SK-N-MC (cell line): Measurements from ENCODE around the gene TECR.

Experiments
- EZH2 ChIP-seq: fragments of 200-600 bp; sonication (generic); IDR thresholded peaks from one replicate; pipeline ENCODE4 v1.6.1; 2017; ENCODE audit warnings: antibody characterized with exemption
- FOXP2 ChIP-seq: optimal IDR thresholded peaks from 2 replicates; pipeline ENCODE3; 2011; ENCODE audit warnings: mild to moderate bottlenecking, moderate library complexity; ENCODE audit not compliant: insufficient read depth; ENCODE audit errors: extremely low read length, control extremely low read depth
- POLR2AphosphoS5 ChIP-seq: IDR thresholded peaks from 2 replicates; pipeline ENCODE4 v1.6.1; 2012; ENCODE audit warnings: mild to moderate bottlenecking, low read depth, low read length, borderline replicate concordance

GRCh38 chr19:14510311-14511228 is 18.8 kb upstream of the TECR start:
- TF ChIP-seq EZH2 (no peak), POLR2AphosphoS5 (no peak), FOXP2 (no peak)
